Measurements from ENCODE around the gene PIP5K1C.
A peak's percentile ranks its signal among the peaks of the same experiment; 100 is the strongest.
"Not testable (repeated sequence)": the region's sequence is repeated elsewhere in the genome, so short reads cannot be mapped to it uniquely, and the experiment has no call there.

PIP5K1C gene

GRCh38 chr19:3643674-3644313, 56.5 kb downstream of the PIP5K1C start:
- no peak for DNase-seq

GRCh38 chr19:3642987-3643673, 57.1 kb downstream of the PIP5K1C start:
- no peak for DNase-seq

GRCh38 chr19:3642296-3642695, 58.0 kb downstream of the PIP5K1C start:
- DNase-seq = no peak

GRCh38 chr19:3641515-3642269, 58.6 kb downstream of the PIP5K1C start:
- DNase-seq = no peak

GRCh38 chr19:3639479-3639878, 60.8 kb downstream of the PIP5K1C start:
- DNase-seq = no peak

- DNase-seq = no peak
These were observed 61.8 kb downstream of the PIP5K1C start for GRCh38 chr19:3638208-3639193.

GRCh38 chr19:3637621-3638020, 62.6 kb downstream of the PIP5K1C start:
- no peak for DNase-seq

- DNase-seq = no peak
These were observed 63.3 kb downstream of the PIP5K1C start for GRCh38 chr19:3636962-3637361.

GRCh38 chr19:3636506-3636905, 63.8 kb downstream of the PIP5K1C start:
- no peak for DNase-seq

- DNase-seq = no peak
These were observed 65.7 kb downstream of the PIP5K1C start for GRCh38 chr19:3634496-3635045.

- no peak for DNase-seq
These were observed 66.7 kb downstream of the PIP5K1C start for GRCh38 chr19:3633559-3633988.

GRCh38 chr19:3632739-3633558, 67.3 kb downstream of the PIP5K1C start:
- DNase-seq = no peak

- DNase-seq = no peak
These were observed 68.2 kb downstream of the PIP5K1C start for GRCh38 chr19:3632098-3632497.

GRCh38 chr19:3631053-3631861, 69.0 kb downstream of the PIP5K1C start:
- DNase-seq = no peak

- not testable (repeated sequence) for DNase-seq
These were observed 71.5 kb downstream of the PIP5K1C start for GRCh38 chr19:3628766-3629165.

- no peak for DNase-seq
These were observed 72.9 kb downstream of the PIP5K1C start for GRCh38 chr19:3627351-3627723.

GRCh38 chr19:3626473-3627350, 73.6 kb downstream of the PIP5K1C start, which contains the start of gene CACTIN:
Gene CACTIN (minus strand): TSS chr19:3626790. CDS start chr19:3626762, 28 bp downstream.
- peak; percentile 87 for DNase-seq

GRCh38 chr19:3625996-3626472, 74.2 kb downstream of the PIP5K1C start:
- DNase-seq = no peak

- no peak for DNase-seq
These were observed 76.6 kb downstream of the PIP5K1C start for GRCh38 chr19:3623716-3624115.

Measured in NCI-H510A treated with DMSO at 0.1 percent for 48 hours (cell line).